Neural cell (in vitro differentiated cells): ENCODE data around the gene KIF20A.

Experiments
- CTCF ChIP-seq: fragments of 450-650 bp; IDR thresholded peaks from 2 replicates; pipeline ENCODE4 v1.5.1; 2014; ENCODE audit warnings: antibody characterized with exemption, mild to moderate bottlenecking, moderate library complexity; ENCODE audit not compliant: poor library complexity, severe bottlenecking
- EP300 ChIP-seq: fragments of 450-650 bp; conservative IDR thresholded peaks from 2 replicates; pipeline ENCODE4 v1.6.1; 2014; ENCODE audit warnings: antibody characterized with exemption, mild to moderate bottlenecking, moderate library complexity; ENCODE audit not compliant: poor library complexity, severe bottlenecking
- EZH2 ChIP-seq: fragments of 200-600, 300-800 bp; shearing (Covaris generic), sonication (generic); IDR thresholded peaks from 2 replicates; pipeline ENCODE4 v1.6.1; 2014; ENCODE audit warnings: antibody characterized with exemption, low read length, borderline replicate concordance, mild to moderate bottlenecking; ENCODE audit not compliant: insufficient read depth, poor library complexity, severe bottlenecking
- SMC3 ChIP-seq: fragments of 450-650 bp; conservative IDR thresholded peaks from 2 replicates; pipeline ENCODE4 v1.6.1; 2014; ENCODE audit warnings: antibody characterized with exemption, mild to moderate bottlenecking, moderate library complexity; ENCODE audit not compliant: poor library complexity

- TF ChIP-seq EZH2 (no peak), CTCF (no peak), EP300 (no peak), SMC3 (no peak)
Observed at GRCh38 chr5:138213161-138214029, 34.5 kb downstream of the KIF20A start, which contains the start of gene CDC23.
